HFF-Myc (cell line): ENCODE data around the gene TP53I13.

Experiments used
- DNase-seq: peaks from one replicate; pipeline ENCODE4 v3.0.0-alpha.2; 2011; ENCODE audit warnings: low read depth; ENCODE audit errors: extremely low read depth
- H3K4me3 ChIP-seq: replicated peaks from 2 replicates; pipeline ENCODE4 v1.5.1; 2011; ENCODE audit warnings: low read depth, mild to moderate bottlenecking, control low read depth, low read length
- CTCF ChIP-seq: IDR thresholded peaks from 2 replicates; pipeline ENCODE4 v1.5.1; 2012; ENCODE audit warnings: mild to moderate bottlenecking, low read depth, low read length, control low read depth; ENCODE audit errors: missing control alignments

Gene TP53I13

GRCh38 chr17:29614349-29615047, 46.0 kb downstream of the TP53I13 start:
- no peak for TF ChIP-seq CTCF
- H3K4me3 ChIP-seq: no peak overlapping the region
- no peak for DNase-seq

GRCh38 chr17:29615048-29615385, 46.5 kb downstream of the TP53I13 start:
- no peak for DNase-seq
- TF ChIP-seq CTCF: no peak
- H3K4me3 ChIP-seq: no peak overlapping the region

GRCh38 chr17:29615492-29616299, 47.2 kb downstream of the TP53I13 start:
- TF ChIP-seq CTCF: no peak
- H3K4me3 ChIP-seq: peak overlapping the region; percentile 21; the same call in 1 of the 2 replicates
- DNase-seq: no peak

GRCh38 chr17:29616300-29617048, 48.0 kb downstream of the TP53I13 start:
- no peak for TF ChIP-seq CTCF
- peak overlapping the region; percentile 21; the same call in 1 of the 2 replicates for H3K4me3 ChIP-seq
- DNase-seq: no peak

- no peak for DNase-seq
- no peak overlapping the region for H3K4me3 ChIP-seq
- TF ChIP-seq CTCF: peak; percentile 74
Observed at GRCh38 chr17:29617125-29617480, 48.6 kb downstream of the TP53I13 start.

- no peak for DNase-seq
- H3K4me3 ChIP-seq: no peak overlapping the region
- peak; percentile 63 for TF ChIP-seq CTCF
Observed at GRCh38 chr17:29617481-29618271, 49.2 kb downstream of the TP53I13 start.
